K562 (cell line): ENCODE measurements around the gene INO80. TPM values are rescaled to one million over a fixed set of nuclear protein-coding genes. Genes with fewer than 3 reads are reported as not detected.
A peak's percentile ranks its signal among the peaks of the same experiment; 100 is the strongest.

ENCODE experiments used
- CBFA2T3 ChIP-seq: fragments of 450-650 bp; IDR thresholded peaks from 2 replicates; pipeline ENCODE4 v1.6.1; 2017
- ELF2 ChIP-seq: fragments of 250-450 bp; sonication (Bioruptor Pico); IDR thresholded peaks from 2 replicates; pipeline ENCODE4 v1.5.0; 2021; ENCODE audit warnings: mild to moderate bottlenecking
- PHF20 ChIP-seq: fragments of 450-650 bp; IDR thresholded peaks from 2 replicates; pipeline ENCODE4 v1.6.1; 2018; ENCODE audit not compliant: partially characterized antibody
- PURB ChIP-seq: sonication (generic); formaldehyde crosslinking; IDR thresholded peaks from 2 replicates; pipeline ENCODE4 v1.9.0; 2021; ENCODE audit warnings: low read depth, mild to moderate bottlenecking, missing genetic modification reagents
- WHSC1 ChIP-seq: IDR thresholded peaks from one replicate; pipeline ENCODE4 v1.6.1; 2012; ENCODE audit warnings: low read length, control low read depth, inconsistent platforms
- polyA plus RNA-seq, 8 experiments: library from polyadenylated mRNA; depleted of rRNA in 4 of 8; stranded (reverse) in 5 of 8; unstranded in 3 of 8; fragments of >200 nt; fragmentation: Nextera tagmentation in 2 of 8; fragmentation: Illumina TruSeq in 1 of 8; extraction: Ambion mirVana in 2 of 8; extraction: Trizol in 1 of 8; gene quantifications; 2 replicates each; pipeline versions ENCODE4 v1.2.1 to v1.2.3, GENCODE V29; 2011 to 2014; ENCODE audit warnings: inconsistent platforms in 1 of 8, missing spikeins in 1 of 8
- total RNA-seq, 7 experiments: library from RNA; depleted of rRNA in 6 of 7; stranded (reverse); fragments of >200 nt in 6 of 7; fragmentation: Illumina TruSeq in 2 of 7; extraction: Trizol in 2 of 7; gene quantifications; 2 replicates each; pipeline versions ENCODE4 v1.2.1 to v1.2.3, GENCODE V29; 2011 to 2021; ENCODE audit warnings: low replicate concordance in 1 of 7
- TF ChIP-seq, protein P1 (sequence below): sonication (generic); formaldehyde crosslinking; IDR thresholded peaks from 2 replicates; pipeline ENCODE4 v1.8.1; 2023; ENCODE audit warnings: mild to moderate bottlenecking, missing genetic modification reagents
- TF ChIP-seq, protein P2 (sequence below), 2 experiments: fragments of 450-650 bp; IDR thresholded peaks; 2 replicates each; pipeline ENCODE4 v1.6.1; 2016
- TF ChIP-seq, protein P3 (sequence below): fragments of 450-650 bp; IDR thresholded peaks from 2 replicates; pipeline ENCODE4 v1.6.1; 2016; ENCODE audit warnings: mild to moderate bottlenecking, moderate library complexity
- TF ChIP-seq, protein P4 (sequence below): fragments of 250-450 bp; sonication (Bioruptor Pico); IDR thresholded peaks from 2 replicates; pipeline ENCODE4 v1.4.0; 2020; ENCODE audit warnings: mild to moderate bottlenecking

Gene INO80
- total and polyA plus RNA-seq, 9 of the 15 experiments (the other 6 are each of a cell fraction or from before 2014, with no cell fraction given): 1.1 to 25.7 (median 19.9) TPM

DNA sequence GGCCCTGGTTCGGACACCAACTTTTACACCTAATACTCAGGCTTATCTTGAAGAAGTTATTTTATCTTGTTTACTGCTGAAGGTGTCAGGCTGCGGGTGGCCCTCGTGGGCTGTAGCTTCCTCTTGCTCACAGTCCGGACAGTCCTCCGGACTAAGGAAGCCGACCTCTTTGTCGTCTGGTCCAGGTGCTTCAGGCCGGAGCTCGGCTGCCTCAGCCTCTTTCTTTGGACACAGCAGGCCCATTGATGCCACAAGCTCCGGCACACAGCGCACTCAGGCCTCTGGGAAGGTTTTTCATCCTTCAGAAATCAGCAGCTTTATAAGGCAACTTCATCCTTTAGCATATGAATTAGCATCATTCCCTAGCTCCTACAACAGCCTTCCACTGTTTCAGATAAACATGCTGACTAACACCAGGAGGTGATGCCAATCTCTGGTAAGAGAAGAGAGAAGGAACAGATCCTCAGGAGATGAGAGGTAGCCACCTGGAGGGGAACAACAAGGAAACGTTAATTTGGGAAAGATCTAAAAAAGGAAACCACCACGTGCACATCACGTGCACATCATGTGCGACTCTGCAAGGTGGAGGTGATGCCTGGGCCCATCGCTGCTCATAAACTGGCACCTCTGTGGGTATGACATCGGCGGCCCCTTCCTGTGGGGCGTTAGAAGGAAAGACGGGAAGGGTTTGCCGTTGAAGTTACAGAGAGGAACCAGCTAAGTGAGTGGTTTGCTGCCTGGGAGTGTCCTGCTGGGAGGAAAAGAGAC, 167.2 kb downstream of the INO80 start (continued):
- TF ChIP-seq, protein P1, sequence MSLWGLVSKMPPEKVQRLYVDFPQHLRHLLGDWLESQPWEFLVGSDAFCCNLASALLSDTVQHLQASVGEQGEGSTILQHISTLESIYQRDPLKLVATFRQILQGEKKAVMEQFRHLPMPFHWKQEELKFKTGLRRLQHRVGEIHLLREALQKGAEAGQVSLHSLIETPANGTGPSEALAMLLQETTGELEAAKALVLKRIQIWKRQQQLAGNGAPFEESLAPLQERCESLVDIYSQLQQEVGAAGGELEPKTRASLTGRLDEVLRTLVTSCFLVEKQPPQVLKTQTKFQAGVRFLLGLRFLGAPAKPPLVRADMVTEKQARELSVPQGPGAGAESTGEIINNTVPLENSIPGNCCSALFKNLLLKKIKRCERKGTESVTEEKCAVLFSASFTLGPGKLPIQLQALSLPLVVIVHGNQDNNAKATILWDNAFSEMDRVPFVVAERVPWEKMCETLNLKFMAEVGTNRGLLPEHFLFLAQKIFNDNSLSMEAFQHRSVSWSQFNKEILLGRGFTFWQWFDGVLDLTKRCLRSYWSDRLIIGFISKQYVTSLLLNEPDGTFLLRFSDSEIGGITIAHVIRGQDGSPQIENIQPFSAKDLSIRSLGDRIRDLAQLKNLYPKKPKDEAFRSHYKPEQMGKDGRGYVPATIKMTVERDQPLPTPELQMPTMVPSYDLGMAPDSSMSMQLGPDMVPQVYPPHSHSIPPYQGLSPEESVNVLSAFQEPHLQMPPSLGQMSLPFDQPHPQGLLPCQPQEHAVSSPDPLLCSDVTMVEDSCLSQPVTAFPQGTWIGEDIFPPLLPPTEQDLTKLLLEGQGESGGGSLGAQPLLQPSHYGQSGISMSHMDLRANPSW (CRISPR knock-in tag): no peak
- TF ChIP-seq, protein P2, sequence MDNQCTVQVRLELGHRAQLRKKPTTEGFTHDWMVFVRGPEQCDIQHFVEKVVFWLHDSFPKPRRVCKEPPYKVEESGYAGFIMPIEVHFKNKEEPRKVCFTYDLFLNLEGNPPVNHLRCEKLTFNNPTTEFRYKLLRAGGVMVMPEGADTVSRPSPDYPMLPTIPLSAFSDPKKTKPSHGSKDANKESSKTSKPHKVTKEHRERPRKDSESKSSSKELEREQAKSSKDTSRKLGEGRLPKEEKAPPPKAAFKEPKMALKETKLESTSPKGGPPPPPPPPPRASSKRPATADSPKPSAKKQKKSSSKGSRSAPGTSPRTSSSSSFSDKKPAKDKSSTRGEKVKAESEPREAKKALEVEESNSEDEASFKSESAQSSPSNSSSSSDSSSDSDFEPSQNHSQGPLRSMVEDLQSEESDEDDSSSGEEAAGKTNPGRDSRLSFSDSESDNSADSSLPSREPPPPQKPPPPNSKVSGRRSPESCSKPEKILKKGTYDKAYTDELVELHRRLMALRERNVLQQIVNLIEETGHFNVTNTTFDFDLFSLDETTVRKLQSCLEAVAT (IDR thresholded peaks at IDR 0.05): no peak
- no peak for TF ChIP-seq CBFA2T3
- TF ChIP-seq PURB (CRISPR knock-in tag): no peak
- TF ChIP-seq ELF2: no peak
- TF ChIP-seq PHF20: no peak
- TF ChIP-seq, protein P3, sequence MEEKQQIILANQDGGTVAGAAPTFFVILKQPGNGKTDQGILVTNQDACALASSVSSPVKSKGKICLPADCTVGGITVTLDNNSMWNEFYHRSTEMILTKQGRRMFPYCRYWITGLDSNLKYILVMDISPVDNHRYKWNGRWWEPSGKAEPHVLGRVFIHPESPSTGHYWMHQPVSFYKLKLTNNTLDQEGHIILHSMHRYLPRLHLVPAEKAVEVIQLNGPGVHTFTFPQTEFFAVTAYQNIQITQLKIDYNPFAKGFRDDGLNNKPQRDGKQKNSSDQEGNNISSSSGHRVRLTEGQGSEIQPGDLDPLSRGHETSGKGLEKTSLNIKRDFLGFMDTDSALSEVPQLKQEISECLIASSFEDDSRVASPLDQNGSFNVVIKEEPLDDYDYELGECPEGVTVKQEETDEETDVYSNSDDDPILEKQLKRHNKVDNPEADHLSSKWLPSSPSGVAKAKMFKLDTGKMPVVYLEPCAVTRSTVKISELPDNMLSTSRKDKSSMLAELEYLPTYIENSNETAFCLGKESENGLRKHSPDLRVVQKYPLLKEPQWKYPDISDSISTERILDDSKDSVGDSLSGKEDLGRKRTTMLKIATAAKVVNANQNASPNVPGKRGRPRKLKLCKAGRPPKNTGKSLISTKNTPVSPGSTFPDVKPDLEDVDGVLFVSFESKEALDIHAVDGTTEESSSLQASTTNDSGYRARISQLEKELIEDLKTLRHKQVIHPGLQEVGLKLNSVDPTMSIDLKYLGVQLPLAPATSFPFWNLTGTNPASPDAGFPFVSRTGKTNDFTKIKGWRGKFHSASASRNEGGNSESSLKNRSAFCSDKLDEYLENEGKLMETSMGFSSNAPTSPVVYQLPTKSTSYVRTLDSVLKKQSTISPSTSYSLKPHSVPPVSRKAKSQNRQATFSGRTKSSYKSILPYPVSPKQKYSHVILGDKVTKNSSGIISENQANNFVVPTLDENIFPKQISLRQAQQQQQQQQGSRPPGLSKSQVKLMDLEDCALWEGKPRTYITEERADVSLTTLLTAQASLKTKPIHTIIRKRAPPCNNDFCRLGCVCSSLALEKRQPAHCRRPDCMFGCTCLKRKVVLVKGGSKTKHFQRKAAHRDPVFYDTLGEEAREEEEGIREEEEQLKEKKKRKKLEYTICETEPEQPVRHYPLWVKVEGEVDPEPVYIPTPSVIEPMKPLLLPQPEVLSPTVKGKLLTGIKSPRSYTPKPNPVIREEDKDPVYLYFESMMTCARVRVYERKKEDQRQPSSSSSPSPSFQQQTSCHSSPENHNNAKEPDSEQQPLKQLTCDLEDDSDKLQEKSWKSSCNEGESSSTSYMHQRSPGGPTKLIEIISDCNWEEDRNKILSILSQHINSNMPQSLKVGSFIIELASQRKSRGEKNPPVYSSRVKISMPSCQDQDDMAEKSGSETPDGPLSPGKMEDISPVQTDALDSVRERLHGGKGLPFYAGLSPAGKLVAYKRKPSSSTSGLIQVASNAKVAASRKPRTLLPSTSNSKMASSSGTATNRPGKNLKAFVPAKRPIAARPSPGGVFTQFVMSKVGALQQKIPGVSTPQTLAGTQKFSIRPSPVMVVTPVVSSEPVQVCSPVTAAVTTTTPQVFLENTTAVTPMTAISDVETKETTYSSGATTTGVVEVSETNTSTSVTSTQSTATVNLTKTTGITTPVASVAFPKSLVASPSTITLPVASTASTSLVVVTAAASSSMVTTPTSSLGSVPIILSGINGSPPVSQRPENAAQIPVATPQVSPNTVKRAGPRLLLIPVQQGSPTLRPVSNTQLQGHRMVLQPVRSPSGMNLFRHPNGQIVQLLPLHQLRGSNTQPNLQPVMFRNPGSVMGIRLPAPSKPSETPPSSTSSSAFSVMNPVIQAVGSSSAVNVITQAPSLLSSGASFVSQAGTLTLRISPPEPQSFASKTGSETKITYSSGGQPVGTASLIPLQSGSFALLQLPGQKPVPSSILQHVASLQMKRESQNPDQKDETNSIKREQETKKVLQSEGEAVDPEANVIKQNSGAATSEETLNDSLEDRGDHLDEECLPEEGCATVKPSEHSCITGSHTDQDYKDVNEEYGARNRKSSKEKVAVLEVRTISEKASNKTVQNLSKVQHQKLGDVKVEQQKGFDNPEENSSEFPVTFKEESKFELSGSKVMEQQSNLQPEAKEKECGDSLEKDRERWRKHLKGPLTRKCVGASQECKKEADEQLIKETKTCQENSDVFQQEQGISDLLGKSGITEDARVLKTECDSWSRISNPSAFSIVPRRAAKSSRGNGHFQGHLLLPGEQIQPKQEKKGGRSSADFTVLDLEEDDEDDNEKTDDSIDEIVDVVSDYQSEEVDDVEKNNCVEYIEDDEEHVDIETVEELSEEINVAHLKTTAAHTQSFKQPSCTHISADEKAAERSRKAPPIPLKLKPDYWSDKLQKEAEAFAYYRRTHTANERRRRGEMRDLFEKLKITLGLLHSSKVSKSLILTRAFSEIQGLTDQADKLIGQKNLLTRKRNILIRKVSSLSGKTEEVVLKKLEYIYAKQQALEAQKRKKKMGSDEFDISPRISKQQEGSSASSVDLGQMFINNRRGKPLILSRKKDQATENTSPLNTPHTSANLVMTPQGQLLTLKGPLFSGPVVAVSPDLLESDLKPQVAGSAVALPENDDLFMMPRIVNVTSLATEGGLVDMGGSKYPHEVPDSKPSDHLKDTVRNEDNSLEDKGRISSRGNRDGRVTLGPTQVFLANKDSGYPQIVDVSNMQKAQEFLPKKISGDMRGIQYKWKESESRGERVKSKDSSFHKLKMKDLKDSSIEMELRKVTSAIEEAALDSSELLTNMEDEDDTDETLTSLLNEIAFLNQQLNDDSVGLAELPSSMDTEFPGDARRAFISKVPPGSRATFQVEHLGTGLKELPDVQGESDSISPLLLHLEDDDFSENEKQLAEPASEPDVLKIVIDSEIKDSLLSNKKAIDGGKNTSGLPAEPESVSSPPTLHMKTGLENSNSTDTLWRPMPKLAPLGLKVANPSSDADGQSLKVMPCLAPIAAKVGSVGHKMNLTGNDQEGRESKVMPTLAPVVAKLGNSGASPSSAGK: peak; percentile 91
- no peak for TF ChIP-seq WHSC1
- TF ChIP-seq, protein P4, sequence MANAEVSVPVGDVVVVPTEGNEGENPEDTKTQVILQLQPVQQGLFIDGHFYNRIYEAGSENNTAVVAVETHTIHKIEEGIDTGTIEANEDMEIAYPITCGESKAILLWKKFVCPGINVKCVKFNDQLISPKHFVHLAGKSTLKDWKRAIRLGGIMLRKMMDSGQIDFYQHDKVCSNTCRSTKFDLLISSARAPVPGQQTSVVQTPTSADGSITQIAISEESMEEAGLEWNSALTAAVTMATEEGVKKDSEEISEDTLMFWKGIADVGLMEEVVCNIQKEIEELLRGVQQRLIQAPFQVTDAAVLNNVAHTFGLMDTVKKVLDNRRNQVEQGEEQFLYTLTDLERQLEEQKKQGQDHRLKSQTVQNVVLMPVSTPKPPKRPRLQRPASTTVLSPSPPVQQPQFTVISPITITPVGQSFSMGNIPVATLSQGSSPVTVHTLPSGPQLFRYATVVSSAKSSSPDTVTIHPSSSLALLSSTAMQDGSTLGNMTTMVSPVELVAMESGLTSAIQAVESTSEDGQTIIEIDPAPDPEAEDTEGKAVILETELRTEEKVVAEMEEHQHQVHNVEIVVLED: no peak
